ENCODE measurements around the gene LAMA2.

LAMA2 gene

DNA sequence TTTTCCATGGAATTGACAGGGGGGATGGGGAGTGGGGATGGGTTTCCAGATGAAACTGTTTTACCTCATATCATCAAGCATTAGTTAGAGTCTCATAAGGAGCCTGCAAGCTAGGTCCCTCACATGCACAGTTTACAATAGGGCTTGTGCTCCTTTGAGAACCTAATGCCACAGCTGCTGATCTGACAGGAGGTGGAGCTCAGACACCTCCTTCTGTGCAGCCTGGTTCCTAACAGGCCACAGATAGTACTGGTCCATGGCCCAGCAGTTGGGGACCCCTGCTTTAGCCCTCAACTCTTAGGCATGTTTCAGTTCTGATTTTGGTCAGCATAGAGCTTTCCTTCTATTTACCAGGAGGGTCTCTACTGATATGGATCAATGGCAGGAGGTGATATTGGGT is 251.6 kb downstream of the LAMA2 start:
- no peaks in the 10 kb centered on the region for H3K4me1 ChIP-seq (ENCODE audit: insufficient read depth, low read length, poor library complexity, severe bottlenecking)
- H2AFZ ChIP-seq (ENCODE audit: low read length): no peak overlapping the region
- no peaks in the 10 kb centered on the region for H3K9me2 ChIP-seq (replicated peaks; ENCODE audit: low read depth, low read length)
- H3F3A ChIP-seq (ENCODE audit: low read depth): no peaks in the 10 kb centered on the region
- H3K9ac ChIP-seq (ENCODE audit: low read depth, low read length, poor library complexity, severe bottlenecking): no peak overlapping the region
- TF ChIP-seq, protein P1, sequence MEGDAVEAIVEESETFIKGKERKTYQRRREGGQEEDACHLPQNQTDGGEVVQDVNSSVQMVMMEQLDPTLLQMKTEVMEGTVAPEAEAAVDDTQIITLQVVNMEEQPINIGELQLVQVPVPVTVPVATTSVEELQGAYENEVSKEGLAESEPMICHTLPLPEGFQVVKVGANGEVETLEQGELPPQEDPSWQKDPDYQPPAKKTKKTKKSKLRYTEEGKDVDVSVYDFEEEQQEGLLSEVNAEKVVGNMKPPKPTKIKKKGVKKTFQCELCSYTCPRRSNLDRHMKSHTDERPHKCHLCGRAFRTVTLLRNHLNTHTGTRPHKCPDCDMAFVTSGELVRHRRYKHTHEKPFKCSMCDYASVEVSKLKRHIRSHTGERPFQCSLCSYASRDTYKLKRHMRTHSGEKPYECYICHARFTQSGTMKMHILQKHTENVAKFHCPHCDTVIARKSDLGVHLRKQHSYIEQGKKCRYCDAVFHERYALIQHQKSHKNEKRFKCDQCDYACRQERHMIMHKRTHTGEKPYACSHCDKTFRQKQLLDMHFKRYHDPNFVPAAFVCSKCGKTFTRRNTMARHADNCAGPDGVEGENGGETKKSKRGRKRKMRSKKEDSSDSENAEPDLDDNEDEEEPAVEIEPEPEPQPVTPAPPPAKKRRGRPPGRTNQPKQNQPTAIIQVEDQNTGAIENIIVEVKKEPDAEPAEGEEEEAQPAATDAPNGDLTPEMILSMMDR (conservative IDR thresholded peaks at IDR 0.05; ENCODE audit: low read length): no peak
- TF ChIP-seq EZH2phosphoT487 (IDR thresholded peaks at IDR 0.05; ENCODE audit: borderline replicate concordance): no peak
- no peak overlapping the region for H3K4me3 ChIP-seq (ENCODE audit: low read length, poor library complexity, severe bottlenecking)
- H3K4me2 ChIP-seq (ENCODE audit: low read depth, low read length, poor library complexity, severe bottlenecking): no peak overlapping the region
- no peaks in the 10 kb centered on the region for H3K9me3 ChIP-seq (ENCODE audit: insufficient read depth, low read depth, low read length)
- no peaks in the 10 kb centered on the region for H4K20me1 ChIP-seq (ENCODE audit: insufficient read depth, low read length, poor library complexity, severe bottlenecking)
- H3K79me2 ChIP-seq (ENCODE audit: insufficient read depth, low read length): no peaks in the 10 kb centered on the region
- no peaks in the 10 kb centered on the region for H3K36me3 ChIP-seq (ENCODE audit: insufficient read depth, low read length)
- no peaks in the 10 kb centered on the region for H3K27me3 ChIP-seq (ENCODE audit: insufficient read depth, low read length, poor library complexity, severe bottlenecking)

- Histone ChIP-seq H3K4me1 (ENCODE audit: insufficient read depth, low read length, poor library complexity, severe bottlenecking) (no peaks in the 10 kb centered on the region), H2AFZ (ENCODE audit: low read length) (no peak overlapping the region), H3K9me3 (ENCODE audit: insufficient read depth, low read depth, low read length) (no peaks in the 10 kb centered on the region), H3K4me2 (ENCODE audit: low read depth, low read length, poor library complexity, severe bottlenecking) (no peak overlapping the region), H3K9me2 (replicated peaks; ENCODE audit: low read depth, low read length) (no peaks in the 10 kb centered on the region), H3K27me3 (ENCODE audit: insufficient read depth, low read length, poor library complexity, severe bottlenecking) (no peaks in the 10 kb centered on the region), H3K79me2 (ENCODE audit: insufficient read depth, low read length) (no peaks in the 10 kb centered on the region), H3F3A (ENCODE audit: low read depth) (no peaks in the 10 kb centered on the region), H4K20me1 (ENCODE audit: insufficient read depth, low read length, poor library complexity, severe bottlenecking) (no peaks in the 10 kb centered on the region), H3K9ac (ENCODE audit: low read depth, low read length, poor library complexity, severe bottlenecking) (no peak overlapping the region), H3K36me3 (ENCODE audit: insufficient read depth, low read length) (no peaks in the 10 kb centered on the region), H3K4me3 (ENCODE audit: low read length, poor library complexity, severe bottlenecking) (no peak overlapping the region)
- TF ChIP-seq, protein P1 (conservative IDR thresholded peaks at IDR 0.05; ENCODE audit: low read length): no peak
- TF ChIP-seq EZH2phosphoT487 (IDR thresholded peaks at IDR 0.05; ENCODE audit: borderline replicate concordance): no peak
These were observed 252.5 kb downstream of the LAMA2 start for GRCh38 chr6:129135451-129135850.

DNA sequence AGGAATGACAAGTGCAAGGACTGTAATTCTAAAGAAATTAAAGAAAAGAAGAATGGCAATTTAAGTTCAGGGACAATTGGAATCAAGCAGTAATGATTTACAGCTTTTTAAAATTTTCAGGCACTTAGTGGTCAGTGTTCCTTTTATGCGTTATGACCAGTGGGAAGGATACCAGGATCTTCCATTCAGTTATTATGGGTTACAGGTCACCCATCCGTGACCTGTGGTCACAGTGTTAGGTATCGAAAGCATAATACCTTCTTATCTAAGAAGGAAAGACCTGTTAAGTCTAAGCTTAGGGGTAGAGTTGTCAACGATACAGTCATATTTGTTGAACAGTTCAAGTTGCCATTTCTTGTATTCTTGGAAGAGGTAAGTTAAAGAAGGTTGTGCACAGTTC is 253.8 kb downstream of the LAMA2 start:
- H3K36me3 ChIP-seq (ENCODE audit: insufficient read depth, low read length): no peaks in the 10 kb centered on the region
- no peak overlapping the region for H2AFZ ChIP-seq (ENCODE audit: low read length)
- no peaks in the 10 kb centered on the region for H3K27me3 ChIP-seq (ENCODE audit: insufficient read depth, low read length, poor library complexity, severe bottlenecking)
- no peaks in the 10 kb centered on the region for H3K4me1 ChIP-seq (ENCODE audit: insufficient read depth, low read length, poor library complexity, severe bottlenecking)
- H3K9me2 ChIP-seq (replicated peaks; ENCODE audit: low read depth, low read length): no peaks in the 10 kb centered on the region
- no peaks in the 10 kb centered on the region for H3F3A ChIP-seq (ENCODE audit: low read depth)
- TF ChIP-seq, protein P1 (conservative IDR thresholded peaks at IDR 0.05; ENCODE audit: low read length): no peak
- no peak for TF ChIP-seq EZH2phosphoT487 (IDR thresholded peaks at IDR 0.05; ENCODE audit: borderline replicate concordance)
- no peak overlapping the region for H3K9ac ChIP-seq (ENCODE audit: low read depth, low read length, poor library complexity, severe bottlenecking)
- H3K4me3 ChIP-seq (ENCODE audit: low read length, poor library complexity, severe bottlenecking): no peak overlapping the region
- no peak overlapping the region for H3K4me2 ChIP-seq (ENCODE audit: low read depth, low read length, poor library complexity, severe bottlenecking)
- no peaks in the 10 kb centered on the region for H3K79me2 ChIP-seq (ENCODE audit: insufficient read depth, low read length)
- no peaks in the 10 kb centered on the region for H4K20me1 ChIP-seq (ENCODE audit: insufficient read depth, low read length, poor library complexity, severe bottlenecking)
- H3K9me3 ChIP-seq (ENCODE audit: insufficient read depth, low read depth, low read length): no peaks in the 10 kb centered on the region
